Measurements from ENCODE around the gene EMILIN3. TPM values are rescaled to one million over a fixed set of nuclear protein-coding genes. Genes with fewer than 3 reads are reported as not detected.

Gene EMILIN3
- total and polyA plus RNA-seq, 2 of the 8 experiments (the other 6 are each of a cell fraction or from before 2014, with no cell fraction given), result 3.8 to 5.2 TPM

DNA sequence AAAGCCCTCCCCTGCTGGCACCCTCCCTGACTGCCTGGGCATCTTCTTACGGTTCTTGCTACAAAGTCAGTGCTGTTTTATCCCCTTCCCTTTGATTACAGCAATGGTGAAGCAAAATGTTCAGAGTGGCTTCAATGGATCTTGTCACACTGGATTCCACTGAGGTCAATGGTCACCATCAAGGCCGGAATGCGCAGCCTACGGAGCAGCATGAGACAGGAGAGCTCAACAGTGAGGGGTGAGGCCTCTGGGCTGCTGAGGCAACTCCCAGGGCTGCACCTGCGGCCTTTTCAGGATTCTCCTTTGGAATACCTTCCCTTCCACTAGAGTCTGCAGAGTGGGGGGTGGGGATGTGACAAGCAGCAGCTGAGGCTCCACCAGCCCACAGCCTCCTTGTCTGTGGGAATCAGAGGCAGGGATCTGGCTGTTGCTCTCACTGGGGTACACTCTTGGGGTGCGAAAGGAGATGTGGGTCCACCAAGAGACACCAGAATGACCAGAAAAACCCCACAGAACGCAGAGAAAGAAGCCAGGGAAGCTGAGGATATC is 40.4 kb upstream of the EMILIN3 start:
- WGBS, 2 experiments (ENCODE audit: extremely low coverage in 1 of 2, insufficient coverage in 1 of 2, insufficient read length in 1 of 2, insufficient replicate concordance in 2 of 2, low coverage in 1 of 2, low lambda C conversion rate in 2 of 2, missing lambda C conversion rate in 1 of 2), result 89% methylated on average over 7 of the region's 7 CpGs; no CpG with 5 or more reads in 1 of the 2 experiments

More for the DNA sequence above, 40.4 kb upstream of the EMILIN3 start:
- H3K27me3 ChIP-seq (replicated peaks in 1 of 4; ENCODE audit: control insufficient read depth in 3 of 4, extremely low read depth in 1 of 4, insufficient read depth in 3 of 4, low read length in 3 of 4), result no peaks in the 10 kb centered on the region
- no peak overlapping the region for H3K27ac ChIP-seq (ENCODE audit: low read depth, low read length)
- no peak overlapping the region for H3K56ac ChIP-seq (replicated peaks; ENCODE audit: insufficient read length, low read depth, low read length)
- H3K23ac ChIP-seq (ENCODE audit: insufficient read length), result no peak overlapping the region
- H3K4me3 ChIP-seq (ENCODE audit: extremely low read depth in 1 of 4, insufficient read depth in 2 of 4, low read depth in 3 of 4, low read length in 4 of 4), result no peak overlapping the region
- H4K20me1 ChIP-seq (replicated peaks in 1 of 2; ENCODE audit: control insufficient read depth in 1 of 2, insufficient read depth in 2 of 2, low read length in 2 of 2), result peaks cover 1 to 8% of the 10 kb centered on the region in 2 experiments
- H2AFZ ChIP-seq (ENCODE audit: low read length), result no peak overlapping the region
- no peak overlapping the region for H2BK15ac ChIP-seq (ENCODE audit: low read length)
- no peaks in the 10 kb centered on the region for H3K23me2 ChIP-seq (ENCODE audit: low read depth, low read length)
- CTCF ChIA-PET (ENCODE audit: partially characterized antibody), result interaction anchor here (1.2 to 1.7 kb wide), 4 partner anchors 8 to 64 kb away, joined by 3 to 4 read pairs (median 3); no protein-coding TSS in a partner anchor
- H3K4ac ChIP-seq (replicated peaks; ENCODE audit: insufficient read length, low read depth, low read length), result no peak overlapping the region
- H4K5ac ChIP-seq (ENCODE audit: insufficient read length, low read depth, low read length), result no peak overlapping the region
- H3K9me3 ChIP-seq (ENCODE audit: insufficient read depth in 2 of 2, low read depth in 1 of 2, low read length in 1 of 2), result no peaks in the 10 kb centered on the region
- no peak for DNase-seq (ENCODE audit: low read depth in 1 of 2, low spot score in 2 of 2)
- H3K14ac ChIP-seq (ENCODE audit: insufficient read length), result no peak overlapping the region
- no peaks in the 10 kb centered on the region for H3K79me1 ChIP-seq (ENCODE audit: low read depth, low read length)
- POLR2A ChIA-PET (ENCODE audit: partially characterized antibody), result no interaction called here
- FAIRE-seq, result no peak
- no peak for TF ChIP-seq POLR2AphosphoS5 (IDR thresholded peaks at IDR 0.05; ENCODE audit: low read depth, low read length)
- TF ChIP-seq TAF1 (IDR thresholded peaks at IDR 0.05; ENCODE audit: low read depth, low read length), result no peak
- TF ChIP-seq TAF7 (optimal IDR thresholded peaks at IDR 0.05; ENCODE audit: borderline replicate concordance, low read depth, low read length), result no peak
- no peak for TF ChIP-seq USF2 (IDR thresholded peaks at IDR 0.05; ENCODE audit: low read length)
- no peak for TF ChIP-seq CHD2 (IDR thresholded peaks at IDR 0.05; ENCODE audit: low read length)
- no peak for TF ChIP-seq RNF2 (IDR thresholded peaks at IDR 0.05; ENCODE audit: borderline replicate concordance, low read depth, low read length, missing control alignments, poor library complexity, severe bottlenecking)
- TF ChIP-seq YY1 (IDR thresholded peaks at IDR 0.05; ENCODE audit: low read depth, low read length), result no peak
- no peak for TF ChIP-seq SUZ12 (IDR thresholded peaks at IDR 0.05; ENCODE audit: low read length)
- TF ChIP-seq CBX8 (IDR thresholded peaks at IDR 0.05; ENCODE audit: borderline replicate concordance, low read depth, low read length), result no peak
- no peak for TF ChIP-seq MAFK (IDR thresholded peaks at IDR 0.05; ENCODE audit: low read depth, low read length)
- no peak for TF ChIP-seq SIX5 (IDR thresholded peaks at IDR 0.05; ENCODE audit: low read depth, low read length)
- TF ChIP-seq POLR2A (IDR thresholded peaks at IDR 0.05; ENCODE audit: control extremely low read depth in 1 of 2, low read depth in 2 of 2, low read length in 2 of 2), result no peak
- TF ChIP-seq EZH2 (IDR thresholded peaks at IDR 0.05; ENCODE audit: low read depth, low read length, severe bottlenecking), result no peak
- TF ChIP-seq SRF (IDR thresholded peaks at IDR 0.05; ENCODE audit: low read depth, low read length), result no peak
- no peak overlapping the region for H2BK20ac ChIP-seq (ENCODE audit: low read length)
- H2BK12ac ChIP-seq (ENCODE audit: low read depth, low read length), result no peak overlapping the region
- H2AK5ac ChIP-seq (ENCODE audit: low read depth, low read length), result no peak overlapping the region
- peaks cover 25 to 86% (median 52%) of the 10 kb centered on the region in 4 experiments for H3K36me3 ChIP-seq (ENCODE audit: control insufficient read depth in 2 of 4, insufficient read depth in 4 of 4, low read length in 3 of 4)
- no peak overlapping the region for H2BK120ac ChIP-seq (replicated peaks; ENCODE audit: low read depth, low read length)
- H3K18ac ChIP-seq (ENCODE audit: extremely low read depth, low read length), result no peak overlapping the region
- no peaks in the 10 kb centered on the region for H3K79me2 ChIP-seq (ENCODE audit: control insufficient read depth in 1 of 2, insufficient read depth in 2 of 2, low read length in 2 of 2)
- H3K9ac ChIP-seq (replicated peaks in 1 of 4; ENCODE audit: extremely low read depth in 1 of 4, low read depth in 3 of 4, low read length in 3 of 4), result no peak overlapping the region
- no peak overlapping the region for H3K4me2 ChIP-seq (ENCODE audit: insufficient read depth in 1 of 2, low read depth in 2 of 2, low read length in 2 of 2)
- no peak overlapping the region for H4K8ac ChIP-seq (ENCODE audit: extremely low read depth, insufficient read depth, low read length)
- H4K91ac ChIP-seq (replicated peaks; ENCODE audit: insufficient read length, low read length), result no peak overlapping the region
- H2BK5ac ChIP-seq (ENCODE audit: low read depth, low read length), result no peak overlapping the region
- H3K4me1 ChIP-seq (replicated peaks in 1 of 4; ENCODE audit: control insufficient read depth in 3 of 4, insufficient read depth in 4 of 4, low read length in 3 of 4), result no peaks in the 10 kb centered on the region

Measured in H1 (cell line).